ENCODE data around the gene L1CAM. TPM values are rescaled to one million over a fixed set of nuclear protein-coding genes. Genes with fewer than 3 reads are reported as not detected.

L1CAM gene
- total RNA-seq, 1 experiment from 2014 or later, result 34.0 TPM

DNA sequence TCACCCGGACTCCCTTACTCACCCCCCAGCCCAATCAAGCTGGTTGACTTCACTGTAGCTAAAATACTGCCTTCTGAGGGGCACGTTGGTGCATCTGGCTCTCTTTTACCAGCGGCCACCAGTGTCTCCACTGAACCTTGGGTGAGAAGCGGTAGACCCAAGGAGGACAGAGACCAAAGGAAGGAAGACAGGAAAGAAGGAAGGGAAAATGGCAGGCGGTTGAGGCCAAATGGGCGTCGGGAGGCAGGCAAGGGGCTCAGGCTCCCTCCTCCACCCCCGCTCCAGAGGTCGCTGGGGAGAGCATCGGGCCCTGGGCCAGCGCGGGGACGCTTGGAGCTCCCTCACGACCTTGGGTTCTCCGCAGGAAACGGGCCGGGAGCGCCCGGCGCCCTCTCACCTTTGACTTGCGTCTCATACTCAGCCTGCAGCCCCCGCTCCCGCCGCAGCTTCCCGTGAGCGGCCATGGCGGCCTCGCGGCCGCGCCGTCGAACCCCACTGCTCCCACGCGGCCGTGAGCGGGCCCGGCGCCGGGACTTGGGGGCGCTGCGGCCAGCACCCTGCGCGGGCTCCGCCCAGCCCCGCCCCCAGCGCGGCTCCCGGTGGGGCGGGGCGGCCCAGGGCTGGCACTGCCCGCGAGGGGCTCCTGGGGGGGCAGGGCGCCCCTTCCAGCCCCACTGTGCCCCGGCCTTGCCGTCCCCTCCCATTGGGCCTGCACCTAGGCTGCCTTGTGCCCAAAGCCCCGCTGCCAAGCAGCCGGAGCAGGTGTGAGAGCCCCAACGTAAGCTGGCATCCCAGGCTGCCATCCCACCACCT is 40.0 kb upstream of the L1CAM start, which contains the start of gene ARHGAP4:
Gene ARHGAP4, minus strand, starts transcription at position 526 of the 813 bp plus-strand sequence. Its CDS starts 62 bp downstream, at position 464.
- DNase-seq (ENCODE audit: low spot score), result no peak
- in situ Hi-C loops (cut with HindIII; ENCODE audit: low sequenced_read_pairs), result no loop called here

DNA sequence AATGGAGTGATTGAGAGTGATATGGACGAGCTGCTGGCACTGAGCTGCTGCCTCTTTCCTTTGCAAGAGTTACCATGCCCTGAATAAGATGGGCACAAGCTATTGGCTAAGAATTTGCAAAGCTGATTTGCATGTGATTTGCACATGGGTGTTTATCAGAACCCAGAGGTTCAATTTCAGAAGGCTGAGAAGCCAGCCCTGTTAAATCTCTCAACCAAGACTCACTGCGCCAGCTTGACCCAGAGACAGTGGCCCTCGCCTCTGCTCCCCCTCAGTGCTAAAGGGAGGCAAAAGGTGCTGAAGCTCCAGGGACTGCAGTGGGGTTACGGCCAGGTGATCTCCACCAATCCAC is 39.4 kb upstream of the L1CAM start:
- no peak for DNase-seq (ENCODE audit: low spot score)
- in situ Hi-C loops (cut with HindIII; ENCODE audit: low sequenced_read_pairs), result no loop called here

DNA sequence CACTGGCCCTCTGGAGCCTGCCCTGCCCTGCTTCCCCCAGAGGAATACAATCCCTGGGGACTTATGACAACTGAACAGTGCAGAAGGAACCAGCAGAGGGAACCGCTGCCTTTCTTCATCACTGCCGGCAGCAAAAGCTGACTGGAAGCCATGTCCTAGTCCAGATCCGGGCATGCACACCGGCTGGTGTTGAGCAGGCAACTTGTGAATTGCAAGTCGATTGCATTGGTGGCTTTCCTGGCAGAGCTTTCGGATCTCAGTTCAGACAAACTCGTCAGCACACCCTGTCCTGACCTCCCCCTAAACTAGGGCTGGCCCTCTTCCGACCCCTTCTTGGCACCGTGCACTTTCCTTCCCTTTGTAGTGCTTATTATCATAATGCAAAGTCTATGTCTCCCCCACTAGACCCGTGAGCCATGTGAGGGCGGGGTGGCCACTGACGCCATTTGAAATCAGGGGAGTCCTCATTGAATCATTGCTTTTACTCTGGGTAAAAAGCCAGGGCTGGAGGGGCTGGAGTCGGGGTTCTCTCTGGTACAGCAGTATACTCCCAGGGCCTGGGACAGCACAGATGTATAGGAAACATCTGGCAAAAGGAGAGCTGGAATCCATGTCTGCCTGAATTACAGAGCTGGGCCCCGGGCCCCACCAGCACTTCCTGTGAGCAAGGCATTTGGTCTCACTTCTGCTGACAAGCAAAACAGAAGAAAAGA is 38.3 kb upstream of the L1CAM start:
- in situ Hi-C loops (cut with HindIII; ENCODE audit: low sequenced_read_pairs), result no loop called here
- DNase-seq (ENCODE audit: low spot score), result no peak

DNA sequence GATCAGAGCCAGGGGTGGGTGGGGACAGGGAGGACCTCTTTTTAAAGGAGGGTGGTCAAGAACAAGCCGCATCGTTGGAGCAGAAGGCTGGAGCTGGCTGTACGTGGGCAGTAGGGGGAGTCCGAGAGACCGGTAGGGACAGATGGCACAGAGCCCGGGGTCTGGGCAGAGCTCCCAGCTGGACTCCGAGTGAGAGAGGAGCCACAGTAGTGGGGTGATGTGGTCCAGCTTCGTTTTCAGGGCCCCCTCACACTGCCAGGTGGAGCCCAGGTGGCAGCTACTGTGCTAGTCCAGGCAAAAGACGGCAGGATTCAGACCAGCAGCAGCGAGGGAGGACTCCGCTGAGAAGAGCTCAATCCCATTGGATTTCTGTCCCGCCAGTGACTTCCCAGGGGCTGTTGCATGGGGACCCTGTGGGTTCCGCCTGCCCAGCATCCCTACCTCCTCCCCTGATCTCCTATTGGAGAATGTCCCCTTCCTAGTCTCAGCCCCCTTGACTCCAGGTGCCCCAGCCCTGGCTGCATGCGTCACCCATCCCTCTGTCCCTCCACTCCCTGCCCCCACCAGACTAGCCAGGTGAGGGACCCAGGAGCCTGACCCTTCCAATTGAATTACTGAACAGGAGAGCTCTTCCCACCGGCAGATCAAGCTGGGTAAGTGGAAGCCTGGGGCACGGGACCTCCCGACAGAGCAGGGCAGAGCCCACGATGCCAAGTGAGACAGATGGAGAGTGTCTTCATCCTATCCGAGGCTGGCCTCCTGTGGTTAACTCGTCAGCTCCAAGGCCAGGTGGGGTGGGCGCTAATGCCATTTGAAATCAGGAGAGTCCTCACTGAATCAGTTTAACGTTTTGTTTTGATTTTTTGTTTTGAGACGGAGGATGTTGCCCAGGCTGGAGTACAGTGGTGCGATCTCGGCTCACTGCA is 37.2 kb upstream of the L1CAM start:
- DNase-seq (ENCODE audit: low spot score), result peak; percentile 86
- in situ Hi-C loops (cut with HindIII; ENCODE audit: low sequenced_read_pairs), result no loop called here

DNA sequence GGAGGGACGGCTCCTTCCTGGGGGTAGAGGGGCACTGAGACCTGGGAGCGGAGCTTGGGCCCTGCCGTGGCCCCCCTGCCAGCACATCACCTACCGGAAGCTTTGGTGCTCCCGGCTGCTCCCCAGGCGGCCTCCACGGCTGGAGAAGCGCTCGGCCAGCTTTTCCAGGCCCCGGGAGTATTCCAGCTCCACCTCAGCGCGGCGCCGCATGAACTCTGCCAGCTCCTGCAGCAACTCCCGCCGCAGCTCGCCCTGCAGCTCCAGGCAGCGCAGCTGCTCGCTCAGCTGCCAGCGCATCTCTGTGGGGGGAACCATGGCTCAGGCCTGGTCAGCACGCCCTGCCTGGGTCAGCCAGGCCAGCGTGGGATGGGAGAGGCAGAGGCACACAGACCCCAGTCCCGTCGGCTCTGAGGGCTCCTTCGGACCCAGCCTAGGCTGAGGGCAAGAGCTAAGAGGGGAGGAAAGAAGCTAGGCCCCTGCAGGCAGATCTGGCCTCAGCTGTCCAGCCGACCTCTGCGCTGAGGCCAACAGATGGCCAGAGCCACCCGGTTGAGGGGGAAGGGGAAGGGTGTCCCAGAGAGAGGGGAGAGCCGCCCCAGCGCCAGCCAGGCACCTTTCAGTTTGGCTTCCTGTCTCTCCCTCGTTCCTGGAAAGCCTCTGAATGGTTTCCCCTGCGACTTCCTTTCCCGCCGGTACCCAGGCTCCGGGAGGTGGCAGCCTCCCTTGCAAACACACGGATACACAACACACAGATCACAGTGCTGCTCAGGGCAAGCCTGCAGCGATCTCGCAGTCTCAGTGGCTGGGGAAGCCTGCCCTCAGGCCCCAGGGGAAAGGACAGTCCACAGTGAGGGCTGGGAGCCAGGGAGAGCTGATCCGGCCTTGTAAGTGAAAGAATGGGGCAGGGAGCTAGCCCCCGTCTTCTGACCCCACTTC is 35.8 kb upstream of the L1CAM start:
- DNase-seq (ENCODE audit: low spot score), result no peak

DNA sequence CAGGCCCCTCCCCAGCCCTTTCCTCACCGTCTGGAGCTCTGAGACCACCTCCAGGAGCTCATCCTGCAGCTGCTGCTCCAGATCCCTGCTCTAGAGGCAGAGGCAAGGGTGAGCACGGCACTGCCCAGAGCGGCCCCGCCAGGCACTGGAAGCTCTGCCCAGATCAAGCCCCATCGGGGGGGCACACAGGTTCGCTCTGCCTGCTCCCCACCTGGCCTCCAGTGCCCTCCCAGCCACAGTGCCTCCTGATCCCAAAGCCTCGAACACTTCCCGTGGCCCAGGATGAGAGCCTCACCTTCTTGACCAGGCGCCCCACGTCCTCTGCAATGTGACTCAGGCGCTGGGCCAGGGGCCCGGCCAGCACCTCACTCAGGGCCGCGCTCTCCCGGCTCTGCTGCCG is 35.1 kb upstream of the L1CAM start:
- in situ Hi-C loops (cut with HindIII; ENCODE audit: low sequenced_read_pairs), result no loop called here
- no peak for DNase-seq (ENCODE audit: low spot score)

More for the DNA sequence above, 35.8 kb upstream of the L1CAM start:
- in situ Hi-C loops (cut with HindIII; ENCODE audit: low sequenced_read_pairs), result no loop called here

DNA sequence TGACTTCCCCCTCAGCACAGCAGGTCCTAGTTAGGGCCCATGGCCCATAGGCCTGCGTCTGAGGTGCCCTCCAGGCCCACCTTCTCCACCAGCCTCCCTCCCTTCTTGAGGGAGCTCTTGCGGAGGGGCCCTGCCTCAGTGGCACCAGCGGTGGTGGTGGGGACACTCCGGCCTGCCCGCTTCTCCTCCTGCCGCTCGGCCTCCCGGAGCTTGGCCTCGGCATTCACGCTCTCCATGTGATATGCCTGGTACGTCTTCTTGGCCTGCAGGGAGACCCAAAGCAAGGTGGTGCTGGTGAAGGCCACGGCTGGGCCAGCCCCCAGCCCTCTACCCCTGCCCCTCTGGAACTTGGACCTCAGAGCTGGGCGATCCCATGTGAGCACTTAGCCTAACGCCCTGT is 34.6 kb upstream of the L1CAM start:
- DNase-seq (ENCODE audit: low spot score), result no peak

DNA sequence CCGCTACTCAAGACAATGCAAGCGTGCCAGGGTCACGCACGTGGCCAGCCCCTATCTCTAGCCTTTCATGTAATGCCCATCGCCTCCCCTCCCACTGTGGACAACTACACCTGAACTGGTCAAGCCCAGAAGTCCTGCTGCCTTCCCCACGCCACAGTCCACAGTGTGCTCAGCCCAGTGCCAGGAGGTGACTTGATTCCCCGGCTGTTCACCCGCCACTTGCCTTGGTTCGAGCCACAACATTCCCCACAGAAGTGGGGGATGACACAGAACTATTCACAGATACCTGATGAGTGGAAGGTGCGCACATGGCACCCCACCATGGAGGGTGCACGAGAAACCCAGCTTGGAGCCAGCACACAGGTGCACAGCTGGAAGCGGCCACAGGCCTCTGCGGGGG is 33.3 kb upstream of the L1CAM start:
- in situ Hi-C loops (cut with HindIII; ENCODE audit: low sequenced_read_pairs), result no loop called here
- no peak for DNase-seq (ENCODE audit: low spot score)

More for the DNA sequence above, 34.6 kb upstream of the L1CAM start:
- in situ Hi-C loops (cut with HindIII; ENCODE audit: low sequenced_read_pairs), result no loop called here

DNA sequence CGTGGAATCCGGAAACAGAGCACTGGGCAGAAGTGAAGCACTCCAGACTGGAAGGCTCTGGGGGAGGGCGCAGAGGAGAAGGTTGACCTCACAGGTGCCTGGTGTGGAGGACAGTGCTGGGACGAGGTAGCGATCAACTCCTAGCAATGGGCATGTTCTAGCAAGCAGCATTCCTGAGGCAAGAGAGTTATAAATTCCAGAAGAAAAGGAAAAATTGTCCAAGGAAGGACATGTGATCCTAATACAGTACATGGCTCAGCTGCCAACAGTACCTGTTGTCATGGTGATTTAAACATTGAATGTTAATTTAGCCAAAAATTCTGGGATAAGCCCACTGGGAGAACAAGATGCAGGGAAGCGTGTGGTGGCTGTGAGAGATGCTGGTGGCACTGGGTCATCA is 31.9 kb upstream of the L1CAM start:
- no peak for DNase-seq (ENCODE audit: low spot score)
- in situ Hi-C loops (cut with HindIII; ENCODE audit: low sequenced_read_pairs), result no loop called here

DNA sequence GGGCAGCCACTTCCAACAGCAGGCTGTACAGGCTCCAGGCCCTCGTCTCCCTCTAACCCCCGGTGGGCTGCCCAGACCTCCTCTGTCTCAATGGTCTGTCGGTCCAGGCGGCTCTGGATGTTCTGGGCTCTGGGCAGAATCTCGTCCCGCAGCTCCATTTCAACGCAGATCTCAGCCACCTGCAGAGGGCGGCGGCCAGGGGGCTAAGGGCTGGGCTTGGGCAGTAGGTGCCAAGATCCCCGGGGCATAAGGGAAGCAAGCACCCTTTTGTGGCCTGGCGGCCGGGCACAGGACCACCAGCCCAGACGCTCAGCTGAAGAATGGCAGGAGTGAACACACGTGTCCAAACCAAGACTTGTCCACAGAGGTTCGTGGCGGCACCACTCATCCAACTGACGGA is 27.7 kb upstream of the L1CAM start:
- in situ Hi-C loops (cut with HindIII; ENCODE audit: low sequenced_read_pairs), result no loop called here
- no peak for DNase-seq (ENCODE audit: low spot score)

DNA sequence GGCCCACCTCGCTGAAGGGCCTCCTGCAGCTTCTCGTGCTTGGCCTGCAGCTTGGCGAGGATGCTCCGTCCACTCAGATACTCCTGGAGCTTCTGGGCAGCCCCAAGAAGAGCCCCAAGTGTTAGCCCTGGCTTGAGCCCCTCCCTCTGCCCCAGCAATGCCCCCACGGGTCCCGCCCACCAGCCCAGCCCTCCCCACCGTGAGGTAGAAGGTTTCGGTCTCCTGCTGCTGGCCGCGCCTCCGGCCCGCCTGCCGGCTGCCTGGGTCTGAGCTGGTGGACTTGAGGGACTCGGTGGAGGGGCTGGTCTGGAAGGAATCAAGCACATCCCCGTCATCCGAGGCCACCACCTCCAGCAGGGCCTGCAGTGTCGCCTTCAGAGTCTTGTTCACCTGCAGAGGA is 27.2 kb upstream of the L1CAM start:
- no peak for DNase-seq (ENCODE audit: low spot score)
- in situ Hi-C loops (cut with HindIII; ENCODE audit: low sequenced_read_pairs), result no loop called here

DNA sequence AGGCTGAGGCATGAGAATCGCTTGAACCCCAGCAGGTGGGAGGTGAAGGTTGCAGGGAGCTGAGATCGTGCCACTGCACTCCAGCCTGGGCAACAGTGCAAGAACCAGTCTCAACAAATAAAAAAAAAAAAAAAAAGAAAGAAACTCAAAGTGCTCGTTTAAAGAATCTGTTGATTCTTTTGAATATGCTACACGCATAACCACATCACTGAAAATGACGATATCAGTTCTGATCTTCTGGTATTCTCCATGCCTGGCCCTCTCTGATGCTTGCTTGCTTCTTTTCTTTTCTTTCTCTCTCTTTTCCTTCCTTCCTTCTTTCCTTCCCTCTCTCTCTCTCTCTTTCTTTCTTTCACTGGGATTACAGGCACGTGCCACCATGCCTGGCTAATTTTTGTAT is 25.8 kb upstream of the L1CAM start:
- in situ Hi-C loops (cut with HindIII; ENCODE audit: low sequenced_read_pairs), result no loop called here
- no peak for DNase-seq (ENCODE audit: low spot score)

DNA sequence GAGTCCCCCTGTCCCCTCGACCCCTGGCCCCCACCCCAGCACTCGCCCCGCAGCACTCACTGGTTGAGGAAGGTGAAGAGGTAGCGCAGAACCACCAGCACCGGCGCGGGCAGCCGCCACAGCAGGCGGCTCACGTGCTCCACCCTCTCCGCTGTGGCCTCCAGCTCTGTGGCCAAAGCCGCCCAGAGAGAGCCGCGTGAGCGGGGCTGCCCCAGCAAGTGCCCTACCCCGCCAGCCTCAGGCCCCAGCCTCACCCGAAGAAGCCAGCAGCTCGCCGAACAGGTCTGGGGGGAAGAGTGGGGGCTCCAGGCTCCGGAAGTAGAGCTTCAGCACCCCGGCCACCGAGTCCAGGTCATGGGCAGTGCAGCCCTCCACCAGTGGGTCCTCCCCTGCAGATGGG is 24.5 kb upstream of the L1CAM start:
- in situ Hi-C loops (cut with HindIII; ENCODE audit: low sequenced_read_pairs), result no loop called here
- DNase-seq (ENCODE audit: low spot score), result no peak

DNA sequence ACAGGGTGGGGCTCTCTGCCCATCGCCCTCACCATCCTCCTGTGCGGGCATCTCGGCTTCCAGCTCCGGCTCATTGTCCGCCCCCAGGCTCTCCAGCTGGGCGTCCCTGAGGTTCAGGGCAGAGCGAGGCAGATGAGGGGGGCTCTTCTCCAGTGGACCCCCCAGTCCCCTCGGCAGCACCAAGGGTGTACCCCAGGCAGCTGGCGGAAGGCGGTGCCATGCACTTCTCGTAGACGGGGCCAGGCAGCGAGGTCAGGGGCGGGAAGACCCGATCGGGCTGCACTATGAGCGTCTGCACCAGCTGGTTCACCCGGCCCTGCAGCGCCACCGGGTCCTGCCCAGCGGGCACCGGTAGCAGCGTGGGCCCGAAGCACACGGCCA is 24.0 kb upstream of the L1CAM start:
- no peak for DNase-seq (ENCODE audit: low spot score)
- in situ Hi-C loops (cut with HindIII; ENCODE audit: low sequenced_read_pairs), result no loop called here

DNA sequence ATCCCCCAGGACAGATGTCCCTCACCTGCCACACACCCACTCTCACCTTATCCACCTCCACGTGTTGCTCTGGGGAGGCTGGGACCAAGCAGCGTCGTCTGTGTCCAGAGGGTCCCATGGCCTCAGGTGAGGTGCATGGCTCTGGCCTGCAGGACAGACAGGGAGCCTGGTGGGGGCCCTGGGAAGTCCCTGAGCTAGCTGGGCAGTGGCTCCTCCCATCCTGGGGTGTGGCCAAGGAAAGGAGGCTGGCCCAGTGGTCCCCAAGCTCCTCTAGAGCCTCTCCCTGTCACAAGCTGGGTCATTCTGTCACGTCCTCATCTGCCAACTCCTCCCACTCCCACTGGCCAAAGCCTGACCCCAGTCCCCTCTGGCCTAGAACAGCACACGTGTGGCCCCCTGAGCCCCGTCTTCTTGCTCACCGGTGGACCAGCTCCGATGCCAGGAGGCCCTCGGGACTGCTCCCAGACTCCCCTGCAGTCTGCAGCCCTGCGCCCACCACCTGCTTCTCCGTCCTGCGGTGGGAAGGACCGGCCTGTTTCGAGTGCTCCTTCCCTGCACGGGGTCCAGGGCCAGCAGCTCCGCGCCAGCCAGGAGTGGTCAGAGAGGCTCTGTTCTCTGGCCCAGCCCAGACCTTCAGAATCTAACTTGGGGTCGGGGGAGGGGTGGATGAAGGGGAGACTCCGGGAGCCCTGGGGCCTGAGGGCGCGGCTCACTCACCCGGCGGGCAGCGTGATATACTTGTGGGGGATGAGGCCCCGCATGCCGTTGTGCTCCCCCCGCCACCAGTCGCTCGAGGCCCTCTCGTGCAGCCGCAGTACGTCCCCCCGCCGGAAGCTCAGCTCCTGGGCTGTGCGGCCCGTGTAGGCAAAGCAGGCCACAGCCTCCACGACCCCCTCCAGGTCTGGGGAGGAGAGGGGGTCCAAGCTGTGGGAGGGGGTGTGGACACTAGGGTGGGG is 23.3 kb upstream of the L1CAM start:
- DNase-seq (ENCODE audit: low spot score), result peak; percentile 78
- in situ Hi-C loops (cut with HindIII; ENCODE audit: low sequenced_read_pairs), result no loop called here

DNA sequence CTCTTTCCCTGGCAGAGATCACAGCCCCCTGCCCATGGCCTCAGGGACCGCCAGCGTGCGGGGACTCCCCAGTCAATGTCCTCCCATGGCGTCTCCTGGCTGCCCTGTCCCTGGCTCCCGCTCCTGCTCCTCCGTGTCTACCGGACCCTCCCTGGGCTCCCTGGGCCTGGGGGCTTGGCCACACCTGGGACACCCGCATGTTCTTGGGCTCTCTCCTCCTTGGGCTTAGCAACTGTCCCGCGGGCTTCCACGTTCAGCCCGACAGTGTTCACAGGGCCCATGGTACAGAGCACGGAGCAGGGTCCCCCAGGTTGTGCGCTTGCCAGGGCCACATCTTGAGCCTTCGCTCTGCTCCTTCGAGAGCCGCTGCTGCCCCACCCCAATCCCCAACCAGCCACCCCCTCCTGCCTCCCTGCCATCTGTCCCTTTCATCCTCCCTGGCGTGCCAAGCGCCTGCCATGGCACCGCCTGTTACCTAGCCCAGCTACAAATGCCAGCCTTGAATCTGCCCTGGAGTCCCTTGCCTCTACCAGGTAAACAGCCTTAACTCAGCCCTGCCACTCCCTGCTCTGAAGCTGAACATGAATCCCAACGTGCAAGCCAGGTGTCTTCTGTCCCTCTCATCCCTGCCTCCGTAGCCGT is 22.4 kb upstream of the L1CAM start:
- in situ Hi-C loops (cut with HindIII; ENCODE audit: low sequenced_read_pairs), result no loop called here
- DNase-seq (ENCODE audit: low spot score), result peak; percentile 85

DNA sequence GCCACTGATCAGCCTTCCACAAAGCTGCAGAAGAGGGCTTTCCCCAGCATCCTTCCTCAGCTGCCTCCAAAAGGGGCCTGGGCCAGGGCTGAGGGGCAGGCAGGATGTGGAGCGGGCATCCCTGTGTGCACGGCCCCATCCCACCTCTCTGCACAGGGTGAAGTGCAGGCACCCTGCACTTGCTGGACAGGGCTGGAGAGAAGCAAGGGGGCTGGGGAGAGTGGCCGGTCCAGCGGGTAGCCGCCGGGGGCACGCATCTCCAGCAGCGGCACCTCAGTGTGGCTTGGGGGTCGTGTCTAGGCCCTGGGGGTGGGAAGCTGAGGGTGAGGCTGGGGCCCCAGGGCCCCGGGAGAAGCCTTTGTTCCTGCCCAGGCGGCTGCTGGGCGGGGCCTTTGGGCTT is 21.5 kb upstream of the L1CAM start:
- in situ Hi-C loops (cut with HindIII; ENCODE audit: low sequenced_read_pairs), result no loop called here

More for the DNA sequence above, 21.5 kb upstream of the L1CAM start:
- DNase-seq (ENCODE audit: low spot score), result no peak

Data from G401 (cell line).